Measurements from ENCODE around the gene OTUD7B.

DNA sequence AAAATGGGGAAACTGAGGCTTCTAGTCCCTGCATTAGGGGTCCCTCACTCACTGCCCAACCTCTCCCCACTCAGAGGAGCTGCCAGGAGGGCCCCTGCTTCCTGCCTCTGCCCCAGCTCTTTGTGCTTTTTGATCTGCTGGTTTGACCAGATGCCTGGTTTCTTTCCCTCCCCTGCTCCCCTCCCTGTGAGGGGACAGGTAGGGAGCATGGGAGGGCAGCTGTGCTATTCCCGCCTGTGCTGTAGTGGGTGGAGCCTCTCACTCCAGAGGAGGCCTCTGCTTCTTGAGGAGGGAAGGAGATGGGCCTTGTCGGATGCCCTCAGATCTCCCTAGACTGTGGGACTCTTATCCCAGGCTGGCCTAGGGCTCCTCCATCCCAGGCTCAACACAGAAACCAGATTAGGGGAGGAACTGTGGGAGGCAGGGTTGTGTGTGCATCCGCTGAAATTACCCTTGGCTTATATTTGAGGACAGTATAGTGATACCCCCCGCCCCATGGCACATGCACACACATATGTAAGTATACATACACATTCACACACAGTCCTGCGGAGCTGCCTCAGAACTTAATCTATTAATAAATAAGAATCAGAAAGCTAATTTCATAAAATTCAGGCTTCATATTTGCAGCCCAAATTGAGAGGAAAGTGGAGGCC is 106.6 kb downstream of the OTUD7B start:
- no peak for TF ChIP-seq EZH2 (IDR thresholded peaks at IDR 0.05; ENCODE audit: insufficient read depth, poor library complexity, severe bottlenecking)
- no peak for TF ChIP-seq EZH2phosphoT487 (IDR thresholded peaks at IDR 0.05; ENCODE audit: insufficient read depth, low read depth)
